ENCODE data around the gene CDKN2B. TPM values are rescaled to one million over a fixed set of nuclear protein-coding genes. Genes with fewer than 3 reads are reported as not detected.

The CDKN2B gene
- total RNA-seq, 1 experiment from 2014 or later, result not detected

GRCh38 chr9:22030101-22030598 lies 21.0 kb upstream of the CDKN2B start:
- no peak for TF ChIP-seq CTCF (IDR thresholded peaks at IDR 0.05; ENCODE audit: unreplicated experiment)
- no TSS peak for BruUV-seq (replicated peaks)
- Mint-ChIP-seq H3K27me3 (ENCODE audit: insufficient read depth, unreplicated experiment) (no peaks in the 10 kb centered on the region), H3K27ac (ENCODE audit: low read depth, unreplicated experiment) (no peak overlapping the region), H3K4me3 (ENCODE audit: unreplicated experiment) (no peak overlapping the region), H3K36me3 (ENCODE audit: insufficient read depth, unreplicated experiment) (no peaks in the 10 kb centered on the region), H3K9me3 (ENCODE audit: unreplicated experiment) (no peaks in the 10 kb centered on the region), H3K4me1 (ENCODE audit: insufficient read depth, unreplicated experiment) (no peaks in the 10 kb centered on the region)
- ChIA-PET CTCF (no interaction called here), POLR2A (no interaction called here)
- no peak for DNase-seq (ENCODE audit: unreplicated experiment)
- intact Hi-C loops (cut with micrococcal nuclease), result no loop called here

GRCh38 chr9:22029231-22029630 lies 20.1 kb upstream of the CDKN2B start:
- no peak for TF ChIP-seq CTCF (IDR thresholded peaks at IDR 0.05; ENCODE audit: unreplicated experiment)
- POLR2A ChIA-PET, result no interaction called here
- Mint-ChIP-seq H3K9me3 (ENCODE audit: unreplicated experiment) (no peaks in the 10 kb centered on the region), H3K4me3 (ENCODE audit: unreplicated experiment) (no peak overlapping the region), H3K36me3 (ENCODE audit: insufficient read depth, unreplicated experiment) (no peaks in the 10 kb centered on the region), H3K27me3 (ENCODE audit: insufficient read depth, unreplicated experiment) (no peaks in the 10 kb centered on the region), H3K27ac (ENCODE audit: low read depth, unreplicated experiment) (no peak overlapping the region), H3K4me1 (ENCODE audit: insufficient read depth, unreplicated experiment) (no peaks in the 10 kb centered on the region)
- BruUV-seq (replicated peaks), result no TSS peak
- CTCF ChIA-PET, result no interaction called here
- no peak for DNase-seq (ENCODE audit: unreplicated experiment)
- intact Hi-C loops (cut with micrococcal nuclease), result no loop called here

GRCh38 chr9:22028394-22028793 lies 19.3 kb upstream of the CDKN2B start:
- H3K4me1 Mint-ChIP-seq (ENCODE audit: insufficient read depth, unreplicated experiment), result no peaks in the 10 kb centered on the region
- no peaks in the 10 kb centered on the region for H3K36me3 Mint-ChIP-seq (ENCODE audit: insufficient read depth, unreplicated experiment)
- DNase-seq (ENCODE audit: unreplicated experiment), result no peak
- no TSS peak for BruUV-seq (replicated peaks)
- POLR2A ChIA-PET, result no interaction called here
- no peaks in the 10 kb centered on the region for H3K9me3 Mint-ChIP-seq (ENCODE audit: unreplicated experiment)
- no peaks in the 10 kb centered on the region for H3K27me3 Mint-ChIP-seq (ENCODE audit: insufficient read depth, unreplicated experiment)
- no peak overlapping the region for H3K27ac Mint-ChIP-seq (ENCODE audit: low read depth, unreplicated experiment)
- no peak for TF ChIP-seq CTCF (IDR thresholded peaks at IDR 0.05; ENCODE audit: unreplicated experiment)
- CTCF ChIA-PET, result no interaction called here
- no peak overlapping the region for H3K4me3 Mint-ChIP-seq (ENCODE audit: unreplicated experiment)
- intact Hi-C loops (cut with micrococcal nuclease), result no loop called here

GRCh38 chr9:22026696-22027095 lies 17.6 kb upstream of the CDKN2B start:
- intact Hi-C loops (cut with micrococcal nuclease), result no loop called here
- Mint-ChIP-seq H3K27ac (ENCODE audit: low read depth, unreplicated experiment) (no peak overlapping the region), H3K36me3 (ENCODE audit: insufficient read depth, unreplicated experiment) (no peaks in the 10 kb centered on the region), H3K4me1 (ENCODE audit: insufficient read depth, unreplicated experiment) (no peaks in the 10 kb centered on the region), H3K4me3 (ENCODE audit: unreplicated experiment) (no peak overlapping the region), H3K9me3 (ENCODE audit: unreplicated experiment) (no peaks in the 10 kb centered on the region), H3K27me3 (ENCODE audit: insufficient read depth, unreplicated experiment) (no peaks in the 10 kb centered on the region)
- TF ChIP-seq CTCF (IDR thresholded peaks at IDR 0.05; ENCODE audit: unreplicated experiment), result no peak
- no peak for DNase-seq (ENCODE audit: unreplicated experiment)
- CTCF ChIA-PET, result no interaction called here
- POLR2A ChIA-PET, result no interaction called here
- no TSS peak for BruUV-seq (replicated peaks)
